Measurements from ENCODE around the gene ADGRB3. TPM values are rescaled to one million over a fixed set of nuclear protein-coding genes. Genes with fewer than 3 reads are reported as not detected.
"Not testable (repeated sequence)": the region's sequence is repeated elsewhere in the genome, so short reads cannot be mapped to it uniquely, and the experiment has no call there.

Gene ADGRB3
- total RNA-seq, 1 donor from 2014 or later = 8.9 TPM

GRCh38 chr6:69102416-69102815, 467.3 kb downstream of the ADGRB3 start:
- Mint-ChIP-seq H3K36me3 (ENCODE audit: unreplicated experiment) (no peaks in the 10 kb centered on the region), H3K9me3 (ENCODE audit: unreplicated experiment) (no peaks in the 10 kb centered on the region), H3K27me3 (ENCODE audit: unreplicated experiment) (no peaks in the 10 kb centered on the region), H3K4me3 (ENCODE audit: unreplicated experiment) (no peak overlapping the region), H3K27ac (ENCODE audit: unreplicated experiment) (no peak overlapping the region), H3K4me1 (ENCODE audit: unreplicated experiment) (no peaks in the 10 kb centered on the region)
- no peak for DNase-seq (ENCODE audit: extremely low spot score, unreplicated experiment)
- TF ChIP-seq CTCF (IDR thresholded peaks at IDR 0.05) = no peak

GRCh38 chr6:69105288-69105687, 470.2 kb downstream of the ADGRB3 start:
- Mint-ChIP-seq H3K27me3 (ENCODE audit: unreplicated experiment) (no peaks in the 10 kb centered on the region), H3K27ac (ENCODE audit: unreplicated experiment) (no peak overlapping the region), H3K36me3 (ENCODE audit: unreplicated experiment) (no peaks in the 10 kb centered on the region), H3K4me3 (ENCODE audit: unreplicated experiment) (no peak overlapping the region), H3K9me3 (ENCODE audit: unreplicated experiment) (no peaks in the 10 kb centered on the region), H3K4me1 (ENCODE audit: unreplicated experiment) (no peaks in the 10 kb centered on the region)
- DNase-seq (ENCODE audit: extremely low spot score, unreplicated experiment) = no peak
- TF ChIP-seq CTCF (IDR thresholded peaks at IDR 0.05) = no peak

GRCh38 chr6:69106511-69106910, 471.4 kb downstream of the ADGRB3 start:
- no peak for TF ChIP-seq CTCF (IDR thresholded peaks at IDR 0.05)
- no peaks in the 10 kb centered on the region for H3K36me3 Mint-ChIP-seq (ENCODE audit: unreplicated experiment)
- no peaks in the 10 kb centered on the region for H3K27me3 Mint-ChIP-seq (ENCODE audit: unreplicated experiment)
- H3K4me3 Mint-ChIP-seq (ENCODE audit: unreplicated experiment) = no peak overlapping the region
- DNase-seq (ENCODE audit: extremely low spot score, unreplicated experiment) = no peak
- H3K4me1 Mint-ChIP-seq (ENCODE audit: unreplicated experiment) = no peaks in the 10 kb centered on the region
- H3K27ac Mint-ChIP-seq (ENCODE audit: unreplicated experiment) = no peak overlapping the region
- no peaks in the 10 kb centered on the region for H3K9me3 Mint-ChIP-seq (ENCODE audit: unreplicated experiment)

- no peaks in the 10 kb centered on the region for H3K9me3 Mint-ChIP-seq (ENCODE audit: unreplicated experiment)
- no peaks in the 10 kb centered on the region for H3K27me3 Mint-ChIP-seq (ENCODE audit: unreplicated experiment)
- no peaks in the 10 kb centered on the region for H3K36me3 Mint-ChIP-seq (ENCODE audit: unreplicated experiment)
- DNase-seq (ENCODE audit: extremely low spot score, unreplicated experiment) = no peak
- TF ChIP-seq CTCF (IDR thresholded peaks at IDR 0.05) = no peak
- H3K4me3 Mint-ChIP-seq (ENCODE audit: unreplicated experiment) = no peak overlapping the region
- no peaks in the 10 kb centered on the region for H3K4me1 Mint-ChIP-seq (ENCODE audit: unreplicated experiment)
- no peak overlapping the region for H3K27ac Mint-ChIP-seq (ENCODE audit: unreplicated experiment)
Measured at GRCh38 chr6:69111301-69111700, 476.2 kb downstream of the ADGRB3 start.

- TF ChIP-seq CTCF (IDR thresholded peaks at IDR 0.05) = no peak
- Mint-ChIP-seq H3K9me3 (ENCODE audit: unreplicated experiment) (no peaks in the 10 kb centered on the region), H3K27ac (ENCODE audit: unreplicated experiment) (no peak overlapping the region), H3K36me3 (ENCODE audit: unreplicated experiment) (no peaks in the 10 kb centered on the region), H3K4me1 (ENCODE audit: unreplicated experiment) (no peaks in the 10 kb centered on the region), H3K27me3 (ENCODE audit: unreplicated experiment) (no peaks in the 10 kb centered on the region), H3K4me3 (ENCODE audit: unreplicated experiment) (no peak overlapping the region)
- no peak for DNase-seq (ENCODE audit: extremely low spot score, unreplicated experiment)
Measured at GRCh38 chr6:69116658-69117057, 481.6 kb downstream of the ADGRB3 start.

- H3K9me3 Mint-ChIP-seq (ENCODE audit: unreplicated experiment); H3K36me3 Mint-ChIP-seq (ENCODE audit: unreplicated experiment); H3K27me3 Mint-ChIP-seq (ENCODE audit: unreplicated experiment); H3K27ac Mint-ChIP-seq (ENCODE audit: unreplicated experiment); H3K4me1 Mint-ChIP-seq (ENCODE audit: unreplicated experiment); DNase-seq (ENCODE audit: extremely low spot score, unreplicated experiment); H3K4me3 Mint-ChIP-seq (ENCODE audit: unreplicated experiment): not testable (repeated sequence)
Measured at GRCh38 chr6:69121461-69122406, 486.7 kb downstream of the ADGRB3 start.

All from osteocyte (in vitro differentiated cells).